Mucosa of descending colon (tissue), 3 donors: ENCODE measurements around the gene KLHL13. TPM values are rescaled to one million over a fixed set of nuclear protein-coding genes. Genes with fewer than 3 reads are reported as not detected.

Experiments used
- ATAC-seq: fragments of 200-7000 bp; cut with Tn5 transposase; one replicate; pipeline ENCODE4 v1.9.1; 2020; ENCODE audit warnings: mild to moderate bottlenecking, moderate library complexity
- DNase-seq, 3 donors: peaks; one replicate each; pipeline ENCODE4 v3.0.0-alpha.2; 2020
- H3K36me3 ChIP-seq: fragments of 200-600 bp; one replicate; pipeline ENCODE4 v1.8.0; 2021; ENCODE audit warnings: low read depth, mild to moderate bottlenecking
- H3K4me1 ChIP-seq: fragments of 200-600 bp; one replicate; pipeline ENCODE4 v1.8.0; 2021; ENCODE audit warnings: low read depth, mild to moderate bottlenecking
- H3K4me3 ChIP-seq: fragments of 200-600 bp; one replicate; pipeline ENCODE4 v1.8.0; 2021; ENCODE audit warnings: mild to moderate bottlenecking
- H3K9me3 ChIP-seq: fragments of 200-600 bp; one replicate; pipeline ENCODE4 v1.8.0; 2021; ENCODE audit warnings: mild to moderate bottlenecking
- CTCF ChIP-seq: fragments of 200-600 bp; IDR thresholded peaks from one replicate; pipeline ENCODE4 v1.8.0; 2022; ENCODE audit warnings: antibody characterized with exemption, mild to moderate bottlenecking
- intact Hi-C, 2 donors: fragments of 100-400 bp; cut with DNase I in 1 of 2; cut with micrococcal nuclease in 1 of 2; formaldehyde crosslinking; loops; one replicate each; pipeline versions ENCODE4 v1.11.0 to v1.11.1; 2022; cut with DNase I, micrococcal nuclease
- total RNA-seq, 3 donors: library from RNA; stranded (reverse); fragmentation: NEBNext Ultra II Directional in 2 of 3; extraction: Animal tissue kit (Norgen Biotek cat#: 25700) in 2 of 3; gene quantifications; one replicate each; pipeline versions ENCODE4 v1.2.1 to v1.2.4, GENCODE V29; 2021 to 2023
- donor health status: DM: no; HTN: no; CAD: no; lungs with moderate emphysema.
- donor health status: DM: no; HTN: no; CAD: no.
- donor health status: DM: no; HTN: yes; CAD: no.

The KLHL13 gene
- total RNA-seq, 3 donors from 2014 or later: 1.6 to 8.4 (median 5.1) TPM

- intact Hi-C loops: no loop called here
- Histone ChIP-seq H3K4me3 (no peak overlapping the region), H3K4me1 (no peaks in the 10 kb centered on the region), H3K9me3 (no peaks in the 10 kb centered on the region), H3K36me3 (no peaks in the 10 kb centered on the region)
- ATAC-seq (no peak), DNase-seq (peak in 1 of 3 donors; percentile 15)
- no peak for TF ChIP-seq CTCF
These were observed 119.6 kb downstream of the KLHL13 start for GRCh38 chrX:117996918-117997480.

- no peaks in the 10 kb centered on the region for H3K4me1 ChIP-seq
- intact Hi-C loops: no loop called here
- TF ChIP-seq CTCF: no peak
- no peaks in the 10 kb centered on the region for H3K36me3 ChIP-seq
- DNase-seq (no peak), ATAC-seq (no peak)
- no peaks in the 10 kb centered on the region for H3K9me3 ChIP-seq
- no peak overlapping the region for H3K4me3 ChIP-seq
These were observed 120.2 kb downstream of the KLHL13 start for GRCh38 chrX:117996408-117996807.

GRCh38 chrX:117995378-117995777 lies 121.2 kb downstream of the KLHL13 start:
- Histone ChIP-seq H3K36me3 (no peaks in the 10 kb centered on the region), H3K4me3 (no peak overlapping the region), H3K9me3 (no peaks in the 10 kb centered on the region), H3K4me1 (peaks cover 2% of the 10 kb centered on the region)
- TF ChIP-seq CTCF: no peak
- no peak for DNase-seq
- intact Hi-C loops: no loop called here
- ATAC-seq: no peak

- no peak overlapping the region for H3K4me3 ChIP-seq
- peaks cover 9% of the 10 kb centered on the region for H3K4me1 ChIP-seq
- H3K9me3 ChIP-seq: no peaks in the 10 kb centered on the region
- TF ChIP-seq CTCF: no peak
- H3K36me3 ChIP-seq: no peaks in the 10 kb centered on the region
- ATAC-seq (peak; percentile 71), DNase-seq (no peak)
- intact Hi-C loops: no loop called here
These were observed 124.4 kb downstream of the KLHL13 start for GRCh38 chrX:117992192-117992723.

GRCh38 chrX:117990438-117990837 lies 126.2 kb downstream of the KLHL13 start:
- no peak for TF ChIP-seq CTCF
- intact Hi-C loops: no loop called here
- no peaks in the 10 kb centered on the region for H3K9me3 ChIP-seq
- DNase-seq (no peak), ATAC-seq (no peak)
- H3K4me1 ChIP-seq: peaks cover 9% of the 10 kb centered on the region
- H3K4me3 ChIP-seq: no peak overlapping the region
- no peaks in the 10 kb centered on the region for H3K36me3 ChIP-seq

- ATAC-seq (no peak), DNase-seq (no peak)
- Histone ChIP-seq H3K4me3 (no peak overlapping the region), H3K4me1 (peaks cover 9% of the 10 kb centered on the region), H3K36me3 (no peaks in the 10 kb centered on the region), H3K9me3 (no peaks in the 10 kb centered on the region)
- intact Hi-C loops: no loop called here
- no peak for TF ChIP-seq CTCF
These were observed 127.1 kb downstream of the KLHL13 start for GRCh38 chrX:117989512-117989911.
